GM18502 (cell line): ENCODE measurements around the gene GNL3.
"Not testable (repeated sequence)": the region's sequence is repeated elsewhere in the genome, so short reads cannot be mapped to it uniquely, and the experiment has no call there.

ENCODE experiments used
- ATAC-seq: cut with Tn5 transposase; IDR thresholded peaks from one replicate; pipeline ENCODE4 v1.9.1; 2021; ENCODE audit warnings: mild to moderate bottlenecking; ENCODE audit not compliant: unreplicated experiment, poor library complexity

Gene GNL3

DNA sequence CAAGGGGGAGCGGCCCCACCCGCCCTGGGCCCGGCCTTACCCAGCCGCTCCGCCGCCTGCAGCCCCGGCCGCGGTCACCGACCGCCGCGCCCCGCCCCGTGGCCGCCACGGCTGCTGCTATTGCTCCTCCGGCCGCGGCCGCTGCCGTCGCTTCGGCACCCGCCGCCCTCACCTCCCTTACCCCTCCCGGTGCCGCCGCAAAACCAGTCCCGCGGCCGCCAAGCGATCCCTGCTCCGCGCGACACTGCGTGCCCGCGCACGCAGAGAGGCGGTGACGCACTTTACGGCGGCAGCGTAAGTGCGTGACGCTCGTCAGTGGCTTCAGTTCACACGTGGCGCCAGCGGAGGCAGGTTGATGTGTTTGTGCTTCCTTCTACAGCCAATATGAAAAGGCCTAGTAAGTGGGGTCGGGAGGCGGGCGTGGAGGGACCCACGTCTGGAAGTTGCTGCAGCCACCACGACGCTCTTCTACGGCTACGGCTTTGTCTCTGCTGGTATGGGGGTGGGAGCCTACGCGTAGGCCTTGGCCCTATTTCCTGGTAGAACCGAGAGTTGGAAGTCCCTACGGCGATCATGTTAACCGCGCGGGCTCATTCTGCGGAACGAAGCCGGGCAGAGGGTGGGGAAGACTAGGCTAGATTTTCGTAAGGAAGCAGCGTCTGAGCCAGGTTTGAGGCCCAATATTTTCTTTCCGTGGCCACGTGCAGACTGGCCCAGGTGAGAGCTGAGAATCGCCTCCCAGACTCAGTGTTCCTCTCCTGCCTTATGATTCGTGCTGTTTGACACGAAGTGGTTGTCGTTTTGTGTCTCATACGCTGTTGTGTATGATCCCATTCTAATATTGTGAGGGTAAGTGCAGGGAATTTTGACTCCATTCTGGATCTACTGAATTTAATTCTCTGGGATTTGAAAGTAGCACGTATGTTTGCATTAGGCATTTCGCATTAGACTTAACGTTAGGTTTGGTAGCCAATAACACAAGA lies at the start of gene GNL3, which contains the start of gene PBRM1:
TSS of gene GNL3 (plus strand) at position 324 of the 983 bp plus-strand sequence. CDS start at position 385, 61 bp downstream.
TSS of gene PBRM1 (minus strand) at position 205 of the 983 bp plus-strand sequence.
- peak; percentile 77 for ATAC-seq

DNA sequence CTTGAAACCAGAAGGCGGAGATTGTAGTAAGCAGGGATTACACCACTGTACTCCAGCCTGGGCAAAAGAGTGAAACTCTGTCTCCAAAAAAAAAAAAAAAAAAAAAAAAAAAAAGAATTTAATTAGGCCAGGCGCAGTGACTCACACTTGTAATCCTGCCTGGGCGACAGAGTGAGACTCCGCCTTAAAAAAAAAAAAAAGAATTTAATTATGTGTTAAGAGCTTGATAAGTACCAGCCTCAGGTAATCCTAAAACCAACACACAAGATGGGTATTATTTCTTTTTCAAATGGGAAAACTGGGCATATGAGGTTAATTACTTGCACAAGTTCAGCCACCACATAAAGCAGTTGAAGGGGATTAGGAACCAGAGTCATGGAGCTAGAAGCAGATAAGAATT lies 49.2 kb upstream of the GNL3 start:
- ATAC-seq: no peak

- no peak for ATAC-seq
Observed at GRCh38 chr3:52645549-52645948, 40.3 kb upstream of the GNL3 start.

GRCh38 chr3:52649461-52650210 lies 36.2 kb upstream of the GNL3 start:
- ATAC-seq: no peak

DNA sequence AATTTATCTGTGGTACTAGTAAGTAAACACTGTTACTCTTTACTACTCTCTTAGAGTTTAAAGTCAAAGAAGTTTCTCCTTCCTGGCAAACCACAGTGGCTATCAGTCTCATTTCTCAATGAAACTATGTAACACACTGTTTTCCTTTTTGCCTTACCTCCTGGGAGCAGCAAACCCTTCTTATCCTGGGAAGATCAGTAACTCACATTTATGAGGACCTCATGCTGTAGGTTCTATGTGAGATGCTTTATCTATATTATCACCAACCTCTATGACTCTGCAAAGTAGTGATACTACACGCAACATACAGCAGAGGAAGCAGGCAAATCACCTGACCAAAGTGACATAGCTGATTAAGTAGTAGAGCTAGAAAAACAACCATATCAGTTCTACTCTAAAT lies 35.4 kb upstream of the GNL3 start:
- no peak for ATAC-seq

DNA sequence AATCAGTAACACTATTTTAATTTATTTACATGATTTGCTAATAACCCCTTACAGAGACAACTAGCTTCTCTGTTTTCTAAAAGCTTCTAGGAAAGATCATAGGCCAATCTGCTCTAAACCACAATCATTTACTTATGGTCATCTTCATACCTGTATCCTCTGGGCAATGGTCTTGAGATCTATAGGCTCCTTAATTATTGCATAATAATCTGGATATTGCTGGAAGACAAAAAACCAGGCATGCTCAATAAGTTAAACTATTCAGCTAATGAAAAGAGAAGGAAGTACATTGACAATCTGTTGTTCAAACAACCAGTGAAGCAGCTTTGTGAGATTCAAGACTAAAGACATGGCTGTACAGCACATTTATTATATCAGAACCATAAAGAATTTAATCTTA lies 34.2 kb upstream of the GNL3 start:
- ATAC-seq: no peak

- ATAC-seq: no peak
Observed at GRCh38 chr3:52655895-52656294, 29.9 kb upstream of the GNL3 start.

GRCh38 chr3:52660046-52660445 lies 25.8 kb upstream of the GNL3 start:
- ATAC-seq: no peak

DNA sequence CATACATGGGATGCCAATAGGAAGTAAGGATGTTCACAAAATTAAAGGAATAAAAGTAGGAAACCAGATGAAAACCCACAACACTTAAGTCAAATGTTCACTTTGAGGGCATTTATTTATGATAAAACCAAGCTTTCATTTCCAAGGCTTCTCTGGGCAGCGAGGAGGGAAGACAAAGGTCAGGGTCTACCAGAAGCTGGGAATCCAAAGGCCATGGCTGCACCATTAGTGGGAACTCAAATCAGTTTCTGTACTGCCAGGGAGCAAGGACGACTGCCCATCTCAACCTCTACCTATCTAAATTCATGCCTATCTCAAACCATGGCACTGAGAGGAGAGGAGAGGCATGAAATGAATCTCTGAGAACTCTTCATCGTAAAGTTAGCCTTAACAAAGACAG lies 22.7 kb upstream of the GNL3 start:
- no peak for ATAC-seq

GRCh38 chr3:52670621-52671521 lies 15.0 kb upstream of the GNL3 start:
- peak; percentile 92 for ATAC-seq

DNA sequence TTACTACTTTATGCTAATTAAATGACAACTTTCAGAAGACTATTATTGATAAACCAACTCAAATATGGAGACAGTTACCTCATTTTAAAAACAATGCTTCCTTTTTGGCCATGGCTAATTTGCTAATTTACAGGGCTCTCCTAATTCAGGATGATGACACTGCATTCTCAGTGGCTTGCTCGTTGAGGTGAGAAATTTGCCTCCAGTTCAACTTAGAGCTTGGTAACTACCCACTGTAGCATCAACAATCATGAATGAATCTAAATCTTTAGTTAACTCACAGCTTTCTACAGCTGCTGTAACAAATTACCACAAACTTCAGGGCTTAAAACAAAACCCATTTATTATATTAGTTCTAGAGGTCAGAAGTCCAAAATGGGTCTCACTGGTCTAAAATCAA lies 14.2 kb upstream of the GNL3 start:
- no peak for ATAC-seq

GRCh38 chr3:52676201-52676600 lies 9.6 kb upstream of the GNL3 start:
- ATAC-seq: not testable (repeated sequence)

DNA sequence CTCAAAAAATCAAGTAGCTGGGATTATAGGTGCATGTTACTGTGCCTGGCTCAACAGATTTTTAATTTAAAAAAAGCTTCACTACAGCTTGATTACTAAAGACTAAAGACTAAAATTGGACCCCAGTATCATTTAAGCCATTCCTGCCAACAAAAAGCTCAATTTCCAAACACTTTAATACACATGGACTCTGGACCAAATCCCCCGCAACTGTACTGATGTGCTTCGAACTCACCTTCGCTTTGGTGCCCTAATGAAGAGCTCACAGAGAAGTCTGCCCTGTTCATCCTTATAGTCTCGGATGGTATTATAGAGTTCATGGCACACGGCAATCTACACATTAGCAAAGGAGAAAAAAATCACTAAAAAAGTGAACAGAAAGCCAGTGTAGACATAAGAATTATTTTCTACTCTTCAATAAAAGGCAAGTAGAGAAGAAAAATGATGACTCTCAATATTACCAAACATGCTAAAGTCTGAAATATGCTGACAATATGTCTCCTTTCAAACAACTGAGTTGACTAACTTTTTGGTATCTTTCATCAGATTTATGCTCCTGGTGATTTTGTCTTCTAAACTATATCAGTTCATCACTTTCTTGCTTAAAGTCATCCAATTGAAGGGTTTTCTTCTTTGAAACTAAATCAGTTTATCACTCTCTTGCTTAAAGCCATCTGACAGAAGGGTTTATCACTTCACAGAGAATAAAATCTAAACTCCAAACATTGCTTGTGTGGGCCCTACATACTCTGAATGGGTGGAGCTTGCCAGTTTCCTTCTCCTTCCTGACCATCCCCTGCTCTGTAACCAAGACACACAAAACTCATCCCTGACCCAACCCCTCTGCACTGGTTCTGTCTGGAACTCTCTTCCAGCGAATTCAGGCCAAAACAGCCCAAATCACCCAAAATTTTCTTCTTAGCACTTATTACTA lies 7.3 kb upstream of the GNL3 start:
- ATAC-seq: no peak

DNA sequence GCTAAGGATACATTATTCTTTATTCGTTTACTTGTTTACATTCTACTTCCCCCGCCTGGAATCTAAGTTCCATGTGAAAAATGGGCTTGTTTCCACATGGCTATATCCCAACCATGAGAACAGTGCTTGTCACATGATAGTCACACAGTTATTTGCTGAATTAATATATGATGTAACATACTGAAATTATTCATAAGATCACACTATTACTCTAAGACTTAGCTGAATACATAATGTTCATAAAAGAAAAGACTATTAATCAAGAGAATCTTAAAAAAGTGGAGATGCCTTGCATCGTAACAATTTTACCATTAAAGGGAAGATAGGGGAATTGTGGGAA lies 6.7 kb upstream of the GNL3 start:
- no peak for ATAC-seq

- ATAC-seq: no peak
Observed at GRCh38 chr3:52679811-52680210, 6.0 kb upstream of the GNL3 start.

DNA sequence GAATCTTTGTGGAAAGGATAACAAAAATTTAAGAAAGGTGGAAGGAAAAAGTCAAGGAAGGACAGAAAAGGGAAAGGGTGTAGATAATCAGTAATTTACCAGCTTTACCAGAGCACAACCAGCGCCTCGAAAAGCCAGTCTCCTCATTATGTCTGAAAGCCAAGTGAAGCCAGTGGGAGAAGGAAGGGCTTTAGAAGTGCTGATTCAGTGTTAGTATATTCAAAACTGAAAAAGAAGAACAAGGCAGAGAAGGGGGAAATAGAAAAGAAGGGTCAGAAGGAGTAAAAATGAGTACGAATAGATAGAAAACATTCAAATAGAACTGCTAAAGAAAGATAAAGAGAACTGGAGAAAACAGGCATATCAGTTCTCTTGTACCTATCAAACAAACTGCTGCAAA lies 4.2 kb upstream of the GNL3 start:
- ATAC-seq: no peak

DNA sequence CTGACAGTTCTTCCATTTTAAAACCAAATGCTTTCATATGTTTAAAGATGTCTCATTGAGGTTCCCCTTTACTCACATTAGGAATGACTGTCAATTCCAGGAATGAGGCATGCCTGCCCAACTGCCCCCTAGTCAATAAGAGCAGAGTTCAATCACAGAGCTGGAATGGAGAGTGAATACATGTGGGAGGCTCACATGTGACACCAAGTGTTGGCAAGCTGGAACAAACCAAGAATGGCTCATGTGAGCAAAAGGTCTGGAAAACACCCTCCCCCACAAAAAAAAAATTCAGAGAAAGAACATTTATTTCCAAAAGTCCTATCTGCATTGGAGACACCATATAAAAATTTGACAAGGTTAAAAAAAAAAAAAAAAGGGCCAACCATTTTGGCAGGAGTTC lies 3.8 kb upstream of the GNL3 start:
- ATAC-seq: no peak

DNA sequence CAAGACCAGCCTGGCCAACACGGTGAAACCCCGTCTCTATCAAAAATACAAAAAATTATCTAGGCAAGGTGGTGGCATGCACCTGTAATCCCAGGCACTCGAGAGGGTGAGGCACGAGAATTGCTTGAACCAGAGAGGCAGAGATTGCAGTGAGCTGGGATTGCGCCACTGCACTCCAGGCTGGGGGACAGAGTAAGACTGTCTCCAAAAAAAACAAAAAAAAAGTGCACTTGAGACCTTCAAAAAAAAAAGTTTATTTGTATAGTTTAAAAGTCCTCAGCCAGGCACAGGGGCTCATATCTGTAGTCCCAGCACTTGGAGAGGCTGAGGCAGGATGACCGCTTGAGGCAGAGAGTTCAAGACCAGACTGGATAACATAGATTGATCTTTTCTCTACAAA lies 2.2 kb upstream of the GNL3 start:
- no peak for ATAC-seq

- ATAC-seq: no peak
Observed at GRCh38 chr3:52684184-52684583, 1.6 kb upstream of the GNL3 start.
